GM19035 (cell line): ENCODE measurements around the gene GLIS2.
A peak's percentile ranks its signal among the peaks of the same experiment; 100 is the strongest.

ENCODE experiments used
- ATAC-seq: cut with Tn5 transposase; IDR thresholded peaks from one replicate; pipeline ENCODE4 v1.9.1; 2021; ENCODE audit not compliant: unreplicated experiment

The GLIS2 gene

GRCh38 chr16:4350365-4350786 is 34.5 kb downstream of the GLIS2 start:
- no peak for ATAC-seq

- ATAC-seq = peak; percentile 90
These were observed 35.2 kb downstream of the GLIS2 start, which contains the start of gene PAM16 for GRCh38 chr16:4350787-4351659. TSS of gene PAM16 (minus strand) at chr16:4351321. CDS start at chr16:4351234, 87 bp downstream.

- no peak for ATAC-seq
These were observed 36.0 kb downstream of the GLIS2 start for GRCh38 chr16:4351880-4352279.

- ATAC-seq = no peak
These were observed 37.0 kb downstream of the GLIS2 start for GRCh38 chr16:4352843-4353242.

- ATAC-seq = no peak
These were observed 37.8 kb downstream of the GLIS2 start for GRCh38 chr16:4353675-4354074.

GRCh38 chr16:4354512-4355409 is 38.9 kb downstream of the GLIS2 start:
- ATAC-seq = no peak

- no peak for ATAC-seq
These were observed 41.0 kb downstream of the GLIS2 start for GRCh38 chr16:4356820-4357219.

- no peak for ATAC-seq
These were observed 42.4 kb downstream of the GLIS2 start for GRCh38 chr16:4358236-4358635.

- ATAC-seq = no peak
These were observed 43.1 kb downstream of the GLIS2 start for GRCh38 chr16:4358831-4359561.

- no peak for ATAC-seq
These were observed 44.0 kb downstream of the GLIS2 start for GRCh38 chr16:4359914-4360313.

GRCh38 chr16:4360538-4361021 is 44.7 kb downstream of the GLIS2 start:
- ATAC-seq = no peak

GRCh38 chr16:4361033-4361943 is 45.4 kb downstream of the GLIS2 start:
- ATAC-seq = no peak

- ATAC-seq = no peak
These were observed 46.1 kb downstream of the GLIS2 start for GRCh38 chr16:4361944-4362311.

- ATAC-seq = no peak
These were observed 46.7 kb downstream of the GLIS2 start for GRCh38 chr16:4362476-4363135.

- ATAC-seq = no peak
These were observed 48.5 kb downstream of the GLIS2 start for GRCh38 chr16:4364196-4365013.

GRCh38 chr16:4365014-4365406 is 49.1 kb downstream of the GLIS2 start:
- ATAC-seq = no peak

GRCh38 chr16:4365615-4366014 is 49.7 kb downstream of the GLIS2 start:
- ATAC-seq = no peak

- no peak for ATAC-seq
These were observed 50.1 kb downstream of the GLIS2 start for GRCh38 chr16:4366016-4366415.
